MG63 (cell line): ENCODE results near the gene LIMK2. TPM values are rescaled to one million over a fixed set of nuclear protein-coding genes. Genes with fewer than 3 reads are reported as not detected.
"Not testable (repeated sequence)": the region's sequence is repeated elsewhere in the genome, so short reads cannot be mapped to it uniquely, and the experiment has no call there.

Experiments used
- DNase-seq: peaks from one replicate; pipeline ENCODE4 v3.0.0-alpha.2; 2020
- H3K27me3 ChIP-seq: fragments of 250-450 bp; sonication (Bioruptor Pico); 2 replicates; pipeline ENCODE4 v1.5.1; 2020; ENCODE audit warnings: mild to moderate bottlenecking, moderate library complexity
- H3K36me3 ChIP-seq: fragments of 250-450 bp; sonication (Bioruptor Pico); 2 replicates; pipeline ENCODE4 v1.5.1; 2020; ENCODE audit warnings: mild to moderate bottlenecking, moderate library complexity
- H3K4me3 ChIP-seq: fragments of 250-450 bp; sonication (Bioruptor Pico); 2 replicates; pipeline ENCODE4 v1.5.1; 2020; ENCODE audit warnings: mild to moderate bottlenecking, moderate library complexity
- H3K9me3 ChIP-seq: fragments of 250-450 bp; sonication (Bioruptor Pico); 2 replicates; pipeline ENCODE4 v1.5.1; 2020; ENCODE audit warnings: mild to moderate bottlenecking, moderate library complexity
- total RNA-seq: library from RNA; depleted of rRNA; stranded (reverse); fragments of >200 nt; shearing (Covaris generic); gene quantifications from 2 replicates; pipeline ENCODE4 v1.2.3, GENCODE V29; 2014; ENCODE audit warnings: low replicate concordance

The LIMK2 gene
- total RNA-seq, 1 experiment from 2014 or later = 7.9 TPM

DNA sequence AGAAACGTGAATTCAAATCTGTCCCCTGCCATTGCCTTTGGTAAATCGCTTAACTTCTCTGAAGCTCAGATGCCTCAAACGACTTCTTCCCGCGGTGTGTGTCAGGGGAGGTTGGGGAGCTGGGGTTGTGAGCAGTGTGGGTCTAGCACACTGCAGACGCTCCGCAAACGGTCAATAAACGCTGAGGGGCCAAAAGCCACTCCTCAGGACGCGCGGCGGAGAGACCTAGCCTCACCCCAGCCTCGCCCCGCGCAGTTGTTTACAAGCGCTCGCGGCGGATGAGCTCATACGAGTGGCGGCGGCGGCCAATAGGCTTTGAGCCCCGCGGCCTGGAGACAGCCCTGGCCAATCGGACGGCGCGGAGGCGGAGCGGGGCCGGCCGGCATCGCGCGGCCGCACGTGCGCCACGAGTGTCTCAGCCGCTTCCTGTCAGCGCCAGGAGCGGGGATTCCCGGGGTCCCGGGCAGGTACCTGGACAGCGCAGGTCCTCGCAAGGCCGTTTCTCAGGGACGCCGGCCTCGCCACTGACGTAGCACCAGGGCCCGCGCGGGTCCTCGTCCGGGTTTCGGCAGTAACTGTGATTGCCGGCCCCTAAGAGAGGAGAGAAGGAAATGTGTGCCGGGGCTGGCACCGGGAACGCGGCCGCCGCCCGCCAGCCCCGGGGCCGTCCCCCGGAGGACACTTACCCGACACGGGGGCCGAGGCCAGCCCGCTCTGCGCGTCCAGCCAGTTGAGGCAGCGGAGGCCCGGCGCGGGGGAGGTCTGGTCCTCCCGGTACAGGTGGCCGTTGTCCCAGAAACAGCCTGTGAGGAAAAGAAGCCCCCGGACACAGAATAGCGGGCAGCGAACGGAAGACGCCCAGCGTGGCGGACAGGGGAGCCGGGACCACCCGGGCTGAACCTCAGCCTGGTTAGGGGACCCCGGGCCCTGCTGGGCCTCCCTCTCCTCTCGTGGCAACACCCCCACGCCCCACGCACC, 78.7 kb downstream of the LIMK2 start:
- DNase-seq = peak; percentile 92
- peak overlapping the region; percentile 52 for H3K4me3 ChIP-seq
- H3K9me3 ChIP-seq = no peaks in the 10 kb centered on the region
- no peaks in the 10 kb centered on the region for H3K36me3 ChIP-seq
- no peaks in the 10 kb centered on the region for H3K27me3 ChIP-seq

DNA sequence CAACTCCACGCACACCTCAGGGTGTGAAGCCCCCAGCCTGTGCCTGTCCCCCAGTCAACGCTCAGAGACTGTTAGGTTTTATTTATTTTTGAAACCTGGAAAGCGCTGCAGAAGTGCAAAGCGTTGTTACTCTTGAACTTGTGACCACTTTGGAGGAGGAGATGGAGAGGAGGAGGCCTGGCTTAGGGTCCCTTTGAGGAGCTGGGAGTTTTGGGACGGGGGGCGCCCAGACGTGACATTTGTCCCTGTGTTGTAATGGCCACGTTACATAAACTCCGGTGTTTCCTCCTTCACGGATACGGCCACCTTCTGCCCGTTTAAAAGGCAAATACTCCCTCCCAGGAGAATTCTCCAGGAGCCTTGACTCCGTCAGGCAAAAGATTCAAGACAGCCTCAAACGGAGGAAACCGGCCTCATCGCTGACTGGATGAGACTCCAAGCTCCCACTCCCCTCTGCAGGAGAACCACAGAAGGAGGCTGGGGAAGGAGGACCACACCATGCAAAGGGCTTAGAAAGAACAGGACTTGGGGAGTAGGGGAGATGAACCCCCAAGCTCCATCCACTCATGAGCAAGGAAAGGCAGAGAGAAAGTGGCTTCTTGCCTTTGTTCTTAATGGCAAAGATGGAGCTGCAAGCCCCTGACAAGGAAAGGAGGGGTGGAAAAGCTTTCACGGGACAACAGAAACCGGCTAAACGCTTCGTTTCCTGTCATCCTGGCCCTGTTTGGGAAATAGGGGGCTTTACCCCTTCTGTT, 79.6 kb downstream of the LIMK2 start:
- no peaks in the 10 kb centered on the region for H3K9me3 ChIP-seq
- peak overlapping the region; percentile 2; the same call in 1 of the 2 replicates for H3K4me3 ChIP-seq
- no peak for DNase-seq
- no peaks in the 10 kb centered on the region for H3K27me3 ChIP-seq
- H3K36me3 ChIP-seq = no peaks in the 10 kb centered on the region

DNA sequence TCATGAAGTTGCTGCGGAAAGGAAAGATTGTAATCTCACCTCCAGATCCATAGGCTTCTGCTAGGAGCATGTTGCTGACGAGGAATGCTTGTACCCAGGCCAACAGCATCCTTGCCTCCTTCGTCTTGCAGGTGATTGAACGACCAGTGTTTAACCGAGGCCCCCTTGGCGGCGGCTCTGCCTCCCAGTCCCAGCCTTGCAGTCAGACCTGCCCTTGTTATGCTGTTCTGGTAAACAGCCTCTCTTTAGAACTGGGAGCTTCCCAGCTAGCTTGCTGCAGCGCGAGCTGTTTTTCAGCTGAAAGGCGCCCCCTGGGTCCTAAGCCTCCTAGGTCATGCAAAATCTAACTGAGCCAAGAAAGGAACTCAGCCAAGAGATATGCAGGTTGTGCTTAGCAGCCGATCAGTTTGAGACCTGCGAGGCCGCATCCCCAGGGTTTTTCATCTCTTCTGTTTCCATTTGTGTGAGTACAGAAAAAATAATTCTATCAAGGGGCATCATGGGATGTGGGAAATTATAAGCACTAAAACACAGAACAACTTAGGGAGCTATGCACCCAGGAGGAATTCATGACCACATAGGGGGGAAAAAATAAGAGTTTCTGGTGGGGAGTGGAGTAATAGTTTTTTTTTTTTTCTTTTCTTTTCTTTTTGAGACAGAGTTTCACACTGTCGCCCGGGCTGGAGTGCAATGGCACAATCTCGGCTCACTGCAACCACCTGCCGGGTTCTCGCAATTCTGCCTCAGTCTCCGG, 80.3 kb downstream of the LIMK2 start, which contains the start of gene PIK3IP1:
Gene PIK3IP1 (minus strand): TSS at position 253 of the 754 bp plus-strand sequence. CDS start 144 bp downstream, at position 109.
- Histone ChIP-seq H3K4me3 (peak within 1 kb of the TSS; percentile 2; the same call in 1 of the 2 replicates), H3K36me3 (no peaks in the 10 kb centered on the region)

DNA sequence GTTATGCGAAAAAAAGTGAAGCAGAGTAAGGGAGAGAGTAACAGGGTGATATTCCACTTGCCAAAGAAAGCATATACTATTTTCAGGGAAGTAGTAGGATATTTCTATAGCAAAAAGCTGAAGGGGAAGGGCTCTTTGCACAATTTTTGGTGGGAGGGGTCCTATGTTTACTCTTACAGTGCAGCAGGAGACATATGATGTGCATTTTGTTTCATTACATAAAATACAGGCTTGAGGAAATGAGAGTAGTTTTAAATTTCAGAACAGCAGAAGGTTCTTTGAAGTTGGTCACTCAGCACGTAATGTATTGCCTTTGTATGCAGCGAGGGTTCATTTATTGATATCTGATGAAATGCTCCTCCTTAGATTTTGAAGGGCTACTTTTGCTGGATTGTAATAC, 83.3 kb downstream of the LIMK2 start:
- no peak overlapping the region for H3K4me3 ChIP-seq
- no peak for DNase-seq
- no peaks in the 10 kb centered on the region for H3K36me3 ChIP-seq
- H3K9me3 ChIP-seq = no peaks in the 10 kb centered on the region
- no peaks in the 10 kb centered on the region for H3K27me3 ChIP-seq

More for the DNA sequence above, 80.3 kb downstream of the LIMK2 start, which contains the start of gene PIK3IP1:
- peak; percentile 61 for DNase-seq
- H3K27me3 ChIP-seq = no peaks in the 10 kb centered on the region
- H3K9me3 ChIP-seq = no peaks in the 10 kb centered on the region

DNA sequence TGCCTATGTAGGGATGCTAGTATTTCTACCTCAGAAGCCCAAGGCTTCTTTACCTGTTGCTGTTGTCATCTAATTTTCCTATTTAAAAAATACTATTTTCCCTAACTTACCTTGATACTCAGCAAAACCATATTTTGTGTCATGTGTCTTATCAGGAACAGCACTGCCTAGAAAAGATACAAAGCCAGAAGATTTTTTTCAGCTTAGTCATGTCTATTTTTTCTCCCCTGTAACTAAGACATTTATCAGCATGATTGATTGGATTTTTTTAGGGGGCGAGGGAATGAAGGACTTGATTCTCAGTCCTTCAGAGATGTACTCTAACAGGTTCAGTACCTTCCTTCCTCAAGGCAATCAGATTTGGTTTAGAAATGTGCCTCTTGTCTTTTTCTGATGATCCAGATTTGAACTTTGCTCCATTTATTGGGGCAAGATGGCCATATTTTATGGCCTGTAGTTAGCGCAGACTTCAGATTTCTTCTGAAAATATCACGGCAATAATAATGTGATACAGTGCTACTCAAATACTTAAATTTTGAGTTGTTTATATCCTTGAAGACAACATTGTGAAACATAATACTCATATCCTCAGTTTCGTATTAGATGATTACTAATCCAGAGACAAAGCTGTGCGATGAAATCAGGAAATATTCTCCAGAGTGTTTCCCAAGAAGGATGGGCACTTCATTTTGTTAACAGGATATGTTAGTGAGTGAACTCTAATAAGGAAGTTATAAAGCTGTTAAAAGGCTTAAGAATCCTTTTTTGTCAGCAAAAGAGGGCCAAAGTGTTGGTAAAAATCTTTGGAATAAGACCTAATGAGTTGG, 83.9 kb downstream of the LIMK2 start:
- DNase-seq = no peak
- H3K9me3 ChIP-seq = no peaks in the 10 kb centered on the region
- no peaks in the 10 kb centered on the region for H3K36me3 ChIP-seq
- no peaks in the 10 kb centered on the region; the same call in 1 of the 2 replicates for H3K27me3 ChIP-seq
- no peak overlapping the region for H3K4me3 ChIP-seq

DNA sequence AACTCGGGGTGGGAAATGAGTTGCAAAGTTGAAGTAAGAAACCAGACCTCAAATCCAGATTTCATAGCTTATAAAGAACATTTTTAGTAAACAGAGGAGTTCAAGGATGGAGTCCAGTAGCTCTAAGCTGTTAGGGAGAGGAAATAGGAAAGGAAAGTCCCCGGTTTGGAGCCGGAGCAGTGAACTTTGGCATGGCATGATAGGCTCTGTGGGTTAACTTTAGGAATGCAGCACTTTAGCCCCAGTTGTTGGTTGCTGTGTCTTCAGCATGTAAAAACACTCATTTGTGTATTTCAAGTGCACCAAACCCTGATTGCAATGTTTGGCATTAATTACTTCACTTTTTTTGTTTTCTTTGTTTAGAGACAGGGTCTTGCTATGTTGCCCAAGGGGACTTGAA, 88.8 kb downstream of the LIMK2 start:
- H3K9me3 ChIP-seq = no peaks in the 10 kb centered on the region
- peaks cover 10% of the 10 kb centered on the region for H3K27me3 ChIP-seq
- H3K36me3 ChIP-seq = no peaks in the 10 kb centered on the region
- DNase-seq = no peak
- H3K4me3 ChIP-seq = no peak overlapping the region

DNA sequence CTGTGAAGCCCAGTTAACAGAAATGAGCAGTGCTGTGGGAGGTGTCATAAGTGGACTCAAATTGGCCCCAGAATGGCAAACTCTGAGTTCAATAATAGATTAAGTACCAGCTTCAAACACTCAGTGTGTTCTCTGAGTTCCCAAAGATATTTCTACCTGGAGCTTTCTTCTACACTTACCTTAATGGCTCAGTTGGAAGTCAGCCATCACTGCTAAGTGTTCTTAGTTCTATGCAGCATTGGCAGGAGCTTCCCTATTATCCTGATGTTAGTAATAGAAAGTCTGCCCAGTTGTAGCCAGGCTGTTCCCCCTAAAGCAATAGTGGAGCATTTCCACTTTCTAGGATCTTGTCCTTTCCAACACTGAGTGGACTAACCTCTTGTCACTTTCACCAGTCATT, 89.9 kb downstream of the LIMK2 start:
- Histone ChIP-seq H3K4me3 (no peak overlapping the region), H3K9me3 (no peaks in the 10 kb centered on the region), H3K36me3 (no peaks in the 10 kb centered on the region), H3K27me3 (peaks cover 10% of the 10 kb centered on the region)
- DNase-seq = no peak

DNA sequence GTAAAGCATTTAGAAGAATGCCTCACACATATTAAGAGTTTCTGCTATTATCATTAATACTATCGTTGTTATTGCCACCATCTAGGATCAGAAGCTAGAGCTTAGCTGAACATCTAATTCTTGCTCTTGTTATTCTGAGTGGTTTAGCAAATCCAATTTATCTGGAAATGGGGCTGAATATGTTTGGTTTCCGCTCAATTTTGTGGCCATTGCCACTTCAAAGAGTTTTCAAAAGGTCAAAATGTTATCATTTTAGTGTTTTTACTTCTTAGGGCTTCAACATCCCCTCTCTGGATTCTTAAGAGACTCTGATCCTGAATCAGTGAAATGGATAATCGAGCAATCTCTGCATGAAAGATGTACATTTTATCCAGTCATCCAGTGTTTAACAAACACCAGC, 90.4 kb downstream of the LIMK2 start:
- no peak overlapping the region for H3K4me3 ChIP-seq
- no peaks in the 10 kb centered on the region for H3K9me3 ChIP-seq
- DNase-seq = no peak
- no peaks in the 10 kb centered on the region for H3K36me3 ChIP-seq
- peaks cover 10% of the 10 kb centered on the region for H3K27me3 ChIP-seq

DNA sequence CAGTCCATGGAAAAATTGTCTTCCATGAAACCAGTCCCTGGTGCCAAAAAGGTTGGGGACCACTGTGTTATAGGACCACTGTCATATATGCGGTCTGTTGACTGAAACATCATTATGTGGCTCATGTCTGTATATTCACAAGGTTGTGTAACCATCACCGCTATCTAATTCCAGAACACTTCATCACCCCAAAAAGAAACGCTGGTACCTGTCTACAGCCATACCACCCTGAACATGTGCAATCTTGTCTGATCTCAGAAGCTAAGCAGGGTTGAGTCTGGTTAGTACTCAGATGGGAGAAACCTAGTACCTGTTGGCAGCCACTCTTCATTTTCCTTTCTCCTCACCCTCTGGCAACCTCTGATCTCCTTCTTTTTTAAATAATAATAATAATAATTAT, 93.1 kb downstream of the LIMK2 start:
- H3K36me3 ChIP-seq = no peaks in the 10 kb centered on the region
- peaks cover 10% of the 10 kb centered on the region for H3K27me3 ChIP-seq
- no peaks in the 10 kb centered on the region for H3K9me3 ChIP-seq
- no peak for DNase-seq
- H3K4me3 ChIP-seq = no peak overlapping the region

DNA sequence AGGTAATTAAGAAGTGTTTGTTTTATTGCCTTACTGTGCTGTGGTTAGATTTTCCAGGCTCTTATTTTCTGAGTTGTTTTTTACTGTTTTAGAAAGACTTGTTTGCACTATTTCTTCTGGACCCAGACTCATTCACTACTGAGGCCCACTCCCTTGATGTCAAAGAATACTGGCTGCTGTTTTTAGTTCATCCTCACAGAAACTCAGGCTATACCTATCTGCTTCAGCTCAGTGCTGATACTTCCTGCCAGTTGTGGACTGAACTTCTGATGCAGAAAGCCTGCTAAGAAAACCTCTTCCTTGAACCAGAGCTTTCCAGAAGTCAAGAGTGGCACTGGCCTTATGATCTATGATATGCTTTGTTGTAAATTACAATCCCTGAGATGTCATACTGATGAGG, 96.1 kb downstream of the LIMK2 start:
- Histone ChIP-seq H3K4me3 (no peak overlapping the region), H3K27me3 (peaks cover 2% of the 10 kb centered on the region; the same call in 1 of the 2 replicates), H3K36me3 (no peaks in the 10 kb centered on the region), H3K9me3 (no peaks in the 10 kb centered on the region)
- no peak for DNase-seq

DNA sequence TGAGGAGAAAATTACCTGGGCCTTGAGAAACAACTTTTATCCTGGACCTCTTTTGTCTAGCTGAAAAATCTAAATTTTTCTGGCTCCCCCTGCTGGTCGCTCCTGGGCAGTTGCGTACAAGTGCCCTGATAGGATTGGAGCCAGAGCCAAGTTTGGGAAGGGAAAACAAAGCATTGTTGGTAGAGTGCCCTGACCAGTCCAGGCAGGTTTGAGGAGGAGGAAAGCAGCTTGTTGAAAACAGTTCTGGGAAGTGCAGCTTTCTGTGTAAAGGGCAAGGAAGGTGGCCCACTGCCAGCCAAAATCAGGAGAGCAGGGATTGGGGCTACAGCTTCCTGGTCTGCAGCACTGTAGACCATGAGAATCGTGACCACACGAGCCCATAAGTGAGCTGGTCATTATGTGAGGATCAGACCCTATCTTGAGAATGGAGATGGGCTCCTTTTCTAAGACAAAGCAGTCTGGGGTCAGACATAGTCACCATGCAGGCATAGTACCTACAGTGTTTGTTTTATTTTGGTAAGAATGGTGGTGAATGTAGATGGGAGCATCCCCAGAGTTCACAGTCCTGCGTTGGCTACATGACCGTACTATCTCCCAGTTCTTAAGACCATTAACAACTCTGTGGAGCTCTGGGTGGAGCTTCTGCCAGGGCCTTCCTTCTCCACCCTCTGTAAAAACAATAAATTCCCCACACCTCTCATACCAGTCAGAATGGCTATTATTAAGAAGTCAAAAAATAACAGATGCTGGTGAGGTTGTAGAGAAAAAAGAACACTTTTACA, 101.5 kb downstream of the LIMK2 start:
- Histone ChIP-seq H3K9me3 (no peaks in the 10 kb centered on the region), H3K27me3 (no peaks in the 10 kb centered on the region), H3K36me3 (no peaks in the 10 kb centered on the region), H3K4me3 (no peak overlapping the region)
- DNase-seq = peak; percentile 56

DNA sequence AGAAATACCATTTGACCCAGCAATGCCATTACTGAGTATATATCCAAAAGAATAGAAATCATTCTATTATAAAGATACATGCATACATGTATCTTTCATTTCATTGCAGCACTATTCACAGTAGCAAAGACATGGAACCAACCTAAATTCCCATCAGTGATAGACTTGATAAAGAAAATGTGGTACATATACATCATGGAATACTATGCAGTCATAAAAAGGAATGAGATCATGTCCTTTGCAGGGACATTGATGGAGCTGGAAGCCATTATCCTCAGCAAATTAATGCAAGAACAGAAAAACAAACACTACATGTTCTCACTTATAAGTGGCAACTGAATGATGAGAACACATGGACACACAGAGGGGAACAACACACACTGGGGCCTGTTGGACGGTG, 102.1 kb downstream of the LIMK2 start:
- H3K27me3 ChIP-seq, H3K36me3 ChIP-seq, H3K4me3 ChIP-seq, H3K9me3 ChIP-seq, DNase-seq: not testable (repeated sequence)

DNA sequence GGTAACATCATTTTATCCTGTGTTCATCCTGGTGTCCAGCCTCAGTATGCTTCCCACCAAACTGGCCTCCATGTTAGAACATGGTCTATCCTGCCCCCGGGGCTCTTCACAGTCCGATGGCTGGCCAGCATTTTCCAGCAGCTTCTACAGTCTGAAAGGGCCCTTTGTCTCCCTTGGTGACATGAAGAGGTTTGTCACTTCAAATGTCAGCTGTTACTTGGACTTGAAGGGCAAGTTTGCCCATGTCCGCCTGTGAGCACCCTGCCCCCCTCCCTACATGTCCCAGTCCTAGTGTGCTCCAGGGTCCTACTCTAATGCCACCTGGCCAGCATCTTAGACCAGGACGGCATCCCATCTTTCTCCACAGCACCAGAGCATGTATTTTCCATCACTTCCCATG, 109.3 kb downstream of the LIMK2 start:
- Histone ChIP-seq H3K9me3 (no peaks in the 10 kb centered on the region), H3K27me3 (no peaks in the 10 kb centered on the region), H3K36me3 (peaks cover 2% of the 10 kb centered on the region), H3K4me3 (no peak overlapping the region)
- DNase-seq = no peak

DNA sequence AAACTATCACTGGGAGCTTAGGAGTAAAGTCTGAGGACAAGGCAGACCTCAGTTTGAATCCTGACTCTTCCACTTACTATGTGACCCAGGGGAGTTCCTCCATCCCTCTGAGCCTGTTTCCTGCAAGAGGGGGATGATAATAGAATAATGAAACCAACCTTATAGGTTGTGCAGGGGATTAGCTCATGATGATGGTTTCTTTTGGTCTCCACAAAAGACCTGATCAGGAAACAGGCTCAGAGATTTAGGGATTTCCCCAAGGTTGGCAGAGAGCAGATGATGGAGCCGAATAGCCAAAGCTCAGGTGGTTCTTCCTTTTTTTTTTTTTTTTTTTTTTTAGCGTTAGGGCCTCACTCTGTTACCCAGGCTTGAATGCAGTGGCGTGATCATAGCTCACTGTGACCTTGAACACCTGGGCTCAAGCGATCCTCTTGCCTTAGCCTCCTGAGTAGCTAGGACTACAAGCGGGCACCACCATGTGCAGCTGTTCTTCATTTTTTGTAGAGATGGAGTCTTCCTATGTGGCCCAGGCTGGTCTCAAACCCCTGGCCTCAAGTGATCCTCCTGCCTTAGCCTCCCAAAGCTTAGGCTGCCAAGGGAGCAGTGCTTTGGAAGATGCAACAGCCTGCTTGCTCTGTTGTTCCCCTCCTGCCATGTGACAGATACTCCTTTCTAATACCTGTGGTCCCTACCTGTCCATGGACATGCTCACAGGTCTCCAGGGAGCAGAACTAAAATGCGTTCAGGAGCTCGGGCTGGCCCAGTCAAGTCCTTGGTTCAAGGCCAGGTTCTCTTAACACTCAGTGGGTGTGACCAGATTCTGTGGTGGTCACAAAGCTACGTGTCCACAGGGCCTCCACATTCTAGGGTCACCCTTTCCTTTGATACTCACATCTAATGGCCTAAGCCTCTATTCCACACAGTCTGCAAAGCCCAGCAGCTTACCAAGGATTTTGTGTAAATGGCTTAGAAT, 111.8 kb downstream of the LIMK2 start:
- peaks cover 10% of the 10 kb centered on the region for H3K36me3 ChIP-seq
- H3K27me3 ChIP-seq = no peaks in the 10 kb centered on the region
- DNase-seq = no peak
- no peaks in the 10 kb centered on the region for H3K9me3 ChIP-seq
- no peak overlapping the region for H3K4me3 ChIP-seq
